SK-N-SH treated with all-trans-retinoic acid at 6 μM for 48 hours (cell line): ENCODE results near the gene DTNBP1.

Source experiments
- SNAI2 ChIP-seq: fragments of 250-450 bp; sonication (Bioruptor Pico); IDR thresholded peaks from 2 replicates; pipeline ENCODE4 v1.5.0; 2020; ENCODE audit warnings: mild to moderate bottlenecking, moderate library complexity
- ZFP30 ChIP-seq: fragments of 450-650 bp; formaldehyde crosslinking; IDR thresholded peaks from 2 replicates; pipeline ENCODE4 v1.5.0; 2022; ENCODE audit warnings: mild to moderate bottlenecking, moderate library complexity

DNA sequence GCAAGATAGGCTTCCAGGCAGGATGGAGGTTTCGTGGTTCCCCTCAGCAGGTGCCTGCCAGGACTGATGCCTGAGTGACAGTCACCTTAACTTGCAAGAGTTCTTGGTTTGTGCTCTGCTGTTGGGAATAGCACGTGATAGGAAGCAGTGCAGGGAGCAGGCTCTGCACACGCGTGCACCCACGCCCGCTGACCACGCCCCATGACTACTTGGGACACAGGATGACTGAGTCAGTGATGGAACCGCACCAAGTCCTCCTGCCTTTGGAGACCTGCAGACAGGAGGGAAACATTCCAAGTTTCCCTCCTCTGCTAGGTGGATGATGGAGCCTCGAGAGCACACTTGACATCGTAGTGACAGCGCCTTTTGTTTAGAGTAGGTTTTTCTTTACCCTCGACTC is 164.2 kb downstream of the DTNBP1 start:
- TF ChIP-seq ZFP30 (CRISPR knock-in tag) (no peak), SNAI2 (CRISPR knock-in tag) (no peak)
